ENCODE results near the gene PDIA4.

- TF ChIP-seq CTCF (IDR thresholded peaks at IDR 0.05; ENCODE audit: low read length) (no peak), EZH2 (IDR thresholded peaks at IDR 0.05; ENCODE audit: borderline replicate concordance, low read length) (no peak)
Observed at GRCh38 chr7:149072438-149072775, 44.1 kb upstream of the PDIA4 start.

All from OCI-LY1 (cell line).